HG03469 (cell line): ENCODE measurements around the gene PTPRCAP.
"Not testable (repeated sequence)": the region's sequence is repeated elsewhere in the genome, so short reads cannot be mapped to it uniquely, and the experiment has no call there.

Experiments used
- ATAC-seq: cut with Tn5 transposase; IDR thresholded peaks from one replicate; pipeline ENCODE4 v1.9.1; 2021; ENCODE audit warnings: mild to moderate bottlenecking, moderate library complexity, moderate number of reproducible peaks; ENCODE audit not compliant: unreplicated experiment

PTPRCAP gene

DNA sequence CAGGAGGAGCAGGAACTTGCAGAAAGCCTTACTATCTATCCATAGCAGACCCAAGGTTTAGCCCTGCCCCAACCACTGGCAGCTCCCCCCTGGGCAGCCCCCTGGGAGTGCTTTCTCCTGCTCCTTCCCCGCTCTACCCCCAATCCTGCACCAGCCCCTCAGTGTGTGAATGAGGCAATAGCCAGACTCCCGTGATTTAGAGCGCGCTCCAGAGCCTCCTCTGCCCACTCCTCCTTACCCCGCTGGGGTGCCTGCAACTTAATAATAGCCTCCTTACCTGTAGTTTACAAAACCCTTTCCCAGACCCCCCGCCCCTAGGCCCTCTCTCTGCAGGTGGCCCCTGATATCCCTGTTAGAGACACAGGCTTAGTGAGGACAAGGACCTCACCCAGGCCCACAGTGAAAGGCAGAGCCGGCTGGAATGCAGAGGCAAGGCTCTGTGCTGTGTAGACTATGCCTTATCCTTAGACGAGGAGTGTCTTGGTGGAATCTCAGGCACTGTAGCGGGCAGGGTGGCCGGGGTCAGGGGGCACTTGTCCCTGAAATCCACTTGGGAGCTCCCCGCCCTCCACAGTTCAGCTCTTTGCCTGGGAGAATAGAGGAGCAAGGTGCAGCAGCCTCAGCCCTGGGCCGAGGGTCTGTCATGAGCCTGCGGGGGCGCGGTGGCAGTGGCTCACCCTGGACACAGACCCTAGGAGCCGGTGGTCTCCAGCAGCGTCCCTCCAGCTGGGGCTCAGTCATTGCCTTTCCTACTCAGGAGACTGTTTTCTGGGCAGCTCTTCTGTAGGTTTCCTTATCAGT lies 26.3 kb downstream of the PTPRCAP start:
- no peak for ATAC-seq

- no peak for ATAC-seq
Observed at GRCh38 chr11:67410369-67410831, 27.1 kb downstream of the PTPRCAP start.

GRCh38 chr11:67409781-67410368 lies 27.6 kb downstream of the PTPRCAP start:
- ATAC-seq = no peak

DNA sequence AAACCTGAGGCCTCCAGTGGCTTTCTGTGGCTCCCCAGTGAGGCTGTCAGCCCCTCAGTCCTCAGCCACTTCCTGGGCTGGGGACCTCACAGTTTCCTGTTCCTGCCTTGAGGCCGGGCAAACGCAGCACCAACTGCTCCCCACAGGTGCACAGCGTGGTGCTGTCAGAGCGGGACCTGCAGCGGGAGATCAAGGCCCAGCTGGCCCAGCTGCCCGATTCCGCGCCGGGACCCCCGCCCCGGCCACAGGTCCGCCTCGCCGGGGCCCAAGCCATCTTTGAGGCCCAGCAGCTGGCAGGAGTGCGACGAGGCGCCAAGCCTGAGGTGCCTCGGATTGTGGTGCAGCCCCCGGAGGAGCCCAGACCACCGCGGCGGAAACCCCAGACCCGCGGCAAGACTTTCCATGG lies 28.2 kb downstream of the PTPRCAP start:
- no peak for ATAC-seq

GRCh38 chr11:67408437-67409200 lies 28.9 kb downstream of the PTPRCAP start:
- no peak for ATAC-seq

GRCh38 chr11:67407688-67408163 lies 29.8 kb downstream of the PTPRCAP start:
- ATAC-seq = no peak

GRCh38 chr11:67406969-67407687 lies 30.4 kb downstream of the PTPRCAP start:
- ATAC-seq = no peak

DNA sequence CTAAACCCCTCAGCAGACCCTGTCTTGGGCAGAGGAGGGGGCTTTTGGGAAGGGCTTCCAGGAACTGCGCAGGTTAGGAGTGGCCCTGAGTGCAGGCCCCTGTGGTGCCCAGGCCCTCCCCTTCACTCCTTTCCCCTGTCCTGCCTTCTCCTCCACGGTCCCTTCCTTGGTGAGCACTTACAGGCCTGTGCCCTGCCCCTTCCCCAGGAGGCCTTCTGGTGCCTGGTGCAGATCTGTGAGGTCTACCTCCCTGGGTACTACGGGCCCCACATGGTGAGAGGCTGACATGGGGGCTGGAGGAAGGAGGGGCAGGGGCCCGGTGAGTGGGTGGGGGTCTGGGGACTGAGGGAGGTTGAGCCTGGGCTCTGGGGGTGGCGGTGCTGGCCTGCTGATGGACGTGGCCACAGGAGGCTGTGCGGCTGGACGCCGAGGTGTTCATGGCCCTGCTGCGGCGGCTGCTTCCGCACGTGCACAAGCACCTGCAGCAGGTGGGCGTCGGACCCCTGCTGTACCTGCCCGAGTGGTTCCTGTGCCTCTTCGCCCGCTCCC lies 31.0 kb downstream of the PTPRCAP start:
- no peak for ATAC-seq

GRCh38 chr11:67405688-67406339 lies 31.7 kb downstream of the PTPRCAP start:
- ATAC-seq = no peak

GRCh38 chr11:67405196-67405567 lies 32.3 kb downstream of the PTPRCAP start:
- no peak for ATAC-seq

GRCh38 chr11:67404515-67405195 lies 32.8 kb downstream of the PTPRCAP start:
- ATAC-seq = no peak

DNA sequence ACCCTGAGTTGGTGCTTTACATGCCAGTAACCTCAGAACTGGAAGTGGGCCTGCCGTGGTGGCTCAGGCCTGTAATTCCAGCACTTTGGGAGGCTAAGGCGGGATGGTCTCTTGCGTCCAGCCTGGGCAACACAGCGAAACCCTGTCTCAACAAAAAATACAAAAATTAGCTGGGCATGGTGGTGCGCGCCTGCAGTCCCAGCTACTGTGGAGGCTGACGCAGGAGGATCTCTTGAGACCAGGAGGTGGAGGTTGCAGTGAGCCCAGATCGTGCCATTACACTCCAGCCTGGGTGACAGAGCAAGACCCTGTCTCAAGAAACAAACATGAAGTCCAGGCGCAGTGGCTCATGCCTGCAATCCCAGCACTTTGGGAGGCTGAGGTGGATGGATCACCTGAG lies 34.4 kb downstream of the PTPRCAP start:
- ATAC-seq = not testable (repeated sequence)

- ATAC-seq = not testable (repeated sequence)
Observed at GRCh38 chr11:67402192-67402839, 35.2 kb downstream of the PTPRCAP start.

DNA sequence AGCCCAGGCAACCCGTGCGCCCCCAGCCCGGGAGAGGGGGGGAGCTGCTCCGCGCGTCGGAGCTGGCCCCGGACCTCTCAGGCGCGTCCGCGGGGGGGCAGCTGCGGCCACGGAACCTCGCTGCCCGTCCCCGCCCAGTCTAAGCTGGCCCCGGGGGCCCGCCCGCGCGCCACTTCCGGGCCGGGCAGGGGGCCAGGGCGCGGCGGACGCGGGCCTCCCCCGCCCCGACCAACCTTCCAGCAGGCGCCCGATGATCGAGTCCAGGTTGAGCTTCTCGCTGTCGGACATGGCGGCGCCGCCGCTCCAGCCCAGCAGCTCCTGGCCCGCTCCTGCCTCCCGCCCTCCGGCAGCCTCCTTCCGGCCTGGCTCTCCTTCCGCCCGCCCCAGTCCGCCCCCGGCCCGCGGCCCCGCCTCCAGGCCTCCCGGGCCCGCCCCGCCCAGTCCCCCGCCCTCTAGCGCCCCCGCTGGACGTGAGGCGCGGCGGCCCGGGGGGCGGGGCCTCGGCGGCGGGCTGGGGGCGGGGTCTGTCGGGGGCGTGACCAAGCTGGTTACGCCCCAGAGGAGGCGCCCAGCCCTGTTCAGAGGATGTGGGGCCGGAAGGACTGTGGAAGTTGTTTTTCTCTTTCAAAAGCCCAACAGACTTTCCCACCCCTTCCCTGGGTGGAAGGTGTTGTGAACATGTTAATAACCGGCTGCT lies 35.8 kb downstream of the PTPRCAP start, which contains the start of gene PPP1CA:
Gene PPP1CA, minus strand, starts transcription at position 364 of the 697 bp plus-strand sequence. Its CDS starts 76 bp downstream, at position 288.
- no peak for ATAC-seq

GRCh38 chr11:67400942-67401494 lies 36.5 kb downstream of the PTPRCAP start:
- ATAC-seq = no peak

DNA sequence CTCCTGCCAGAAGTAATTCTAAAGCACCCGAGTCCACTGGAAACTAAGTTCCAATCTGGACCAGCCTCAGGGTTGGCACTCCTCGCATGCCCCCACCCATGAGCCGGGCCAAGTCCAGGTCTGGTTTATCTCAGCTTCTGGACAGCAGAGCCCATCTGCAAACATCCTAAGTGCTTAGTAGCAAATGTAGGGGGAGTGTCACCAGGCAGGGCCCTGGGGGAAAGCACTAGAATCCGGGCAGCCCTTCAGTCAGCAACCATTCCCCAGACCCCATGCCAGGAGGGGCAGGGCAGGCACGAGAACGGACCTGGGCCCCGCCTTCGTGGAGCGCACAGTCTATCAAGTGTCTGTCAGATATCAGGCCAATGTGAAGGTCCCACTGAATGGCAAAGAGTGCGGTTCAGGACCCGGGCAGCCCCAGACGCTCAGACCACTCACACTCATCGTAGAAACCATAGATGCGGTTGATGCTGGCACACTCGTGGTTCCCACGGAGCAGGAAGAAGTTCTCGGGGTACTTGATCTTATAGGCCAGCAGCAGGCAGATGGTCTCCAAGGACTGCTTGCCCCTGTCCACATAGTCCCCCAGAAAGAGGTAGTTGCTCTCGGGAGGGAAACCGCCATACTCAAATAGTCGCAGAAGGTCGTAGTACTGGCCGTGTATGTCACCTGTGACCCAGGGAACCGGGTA lies 37.1 kb downstream of the PTPRCAP start:
- no peak for ATAC-seq
